SH-SY5Y (cell line): ENCODE data around the gene ASTN1.

Experiments
- GATA2 ChIP-seq: IDR thresholded peaks from 2 replicates; pipeline ENCODE4 v1.6.1; 2011; ENCODE audit warnings: mild to moderate bottlenecking, low read depth, low read length
- GATA3 ChIP-seq: IDR thresholded peaks from 2 replicates; pipeline ENCODE4 v1.6.1; 2011; ENCODE audit warnings: low read depth, mild to moderate bottlenecking, low read length, moderate library complexity

DNA sequence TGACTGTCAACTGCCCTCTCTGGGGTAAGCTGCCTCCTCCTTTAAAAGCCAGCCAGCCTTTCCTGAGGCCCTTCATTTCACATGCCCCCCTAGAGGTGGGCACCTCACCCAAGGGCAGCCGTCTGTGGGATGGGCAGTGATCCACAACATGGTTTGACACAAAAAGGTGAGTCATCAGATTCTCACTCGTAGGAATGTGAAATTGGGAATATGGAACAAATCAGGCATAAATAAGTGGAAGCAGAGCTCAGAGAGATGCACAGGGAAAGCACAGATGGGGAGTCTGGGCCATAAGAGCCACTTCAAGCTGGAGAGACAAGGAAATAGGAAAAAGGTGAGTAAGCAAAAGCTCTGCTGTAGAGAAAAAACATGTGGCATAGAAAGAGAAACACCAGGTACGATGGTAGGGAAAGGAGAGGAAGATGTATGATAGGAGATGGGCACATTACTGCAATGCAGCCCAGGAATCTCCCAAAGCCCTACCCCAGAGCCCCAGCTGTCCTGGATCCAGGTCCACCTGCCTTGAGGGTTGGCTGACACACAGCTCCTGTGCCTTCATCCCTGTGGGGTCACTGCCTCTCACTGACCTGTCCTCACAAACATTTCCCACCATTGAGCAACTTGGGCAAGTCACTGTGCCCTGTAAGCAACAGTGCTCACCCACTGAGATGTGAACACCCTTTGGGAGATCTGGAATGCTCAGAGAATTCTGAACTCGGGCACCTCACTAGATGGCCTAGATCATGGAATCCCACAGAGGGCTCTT, 86.6 kb downstream of the ASTN1 start:
- TF ChIP-seq GATA2 (no peak), GATA3 (no peak)
